GM04504 (cell line): ENCODE results near the gene SPACA4.
"Not testable (repeated sequence)": the region's sequence is repeated elsewhere in the genome, so short reads cannot be mapped to it uniquely, and the experiment has no call there.

Experiments used
- DNase-seq: peaks from one replicate; pipeline ENCODE4 v3.0.0-alpha.2; 2012; ENCODE audit warnings: low read depth

The SPACA4 gene

GRCh38 chr19:48606463-48607358 lies at the start of gene SPACA4:
SPACA4 (plus strand) TSS chr19:48606742; CDS start chr19:48606979, 237 bp downstream.
- no peak for DNase-seq

- no peak for DNase-seq
Measured at GRCh38 chr19:48556825-48557224, 49.7 kb upstream of the SPACA4 start.

GRCh38 chr19:48558018-48558684 lies 48.4 kb upstream of the SPACA4 start:
- DNase-seq: no peak

- no peak for DNase-seq
Measured at GRCh38 chr19:48560095-48560530, 46.4 kb upstream of the SPACA4 start.

- no peak for DNase-seq
Measured at GRCh38 chr19:48561412-48561811, 45.1 kb upstream of the SPACA4 start.

- no peak for DNase-seq
Measured at GRCh38 chr19:48565090-48565489, 41.5 kb upstream of the SPACA4 start.

- DNase-seq: peak; percentile 81
Measured at GRCh38 chr19:48568345-48568886, 38.1 kb upstream of the SPACA4 start.

GRCh38 chr19:48569814-48570213 lies 36.7 kb upstream of the SPACA4 start:
- DNase-seq: no peak

GRCh38 chr19:48571378-48572162 lies 35.0 kb upstream of the SPACA4 start:
- no peak for DNase-seq

- no peak for DNase-seq
Measured at GRCh38 chr19:48573163-48573505, 33.4 kb upstream of the SPACA4 start.

GRCh38 chr19:48575931-48576622 lies 30.5 kb upstream of the SPACA4 start:
- no peak for DNase-seq

- not testable (repeated sequence) for DNase-seq
Measured at GRCh38 chr19:48577908-48578307, 28.6 kb upstream of the SPACA4 start.

GRCh38 chr19:48578891-48579290 lies 27.7 kb upstream of the SPACA4 start:
- no peak for DNase-seq

GRCh38 chr19:48582168-48582567 lies 24.4 kb upstream of the SPACA4 start:
- DNase-seq: no peak

- no peak for DNase-seq
Measured at GRCh38 chr19:48587387-48587786, 19.2 kb upstream of the SPACA4 start.

- DNase-seq: no peak
Measured at GRCh38 chr19:48588670-48589401, 17.7 kb upstream of the SPACA4 start.

- DNase-seq: no peak
Measured at GRCh38 chr19:48591021-48591420, 15.5 kb upstream of the SPACA4 start.

GRCh38 chr19:48595171-48595570 lies 11.4 kb upstream of the SPACA4 start:
- no peak for DNase-seq

GRCh38 chr19:48595833-48596232 lies 10.7 kb upstream of the SPACA4 start:
- no peak for DNase-seq

- DNase-seq: no peak
Measured at GRCh38 chr19:48596237-48596636, 10.3 kb upstream of the SPACA4 start.
